Measurements from ENCODE around the gene TEX19. TPM values are rescaled to one million over a fixed set of nuclear protein-coding genes. Genes with fewer than 3 reads are reported as not detected.

TEX19 gene
- total RNA-seq, 2 donors from 2014 or later, result not detected

- no peak for DNase-seq (ENCODE audit: low spot score)
- TF ChIP-seq CTCF (IDR thresholded peaks at IDR 0.05), result no peak
Observed at GRCh38 chr17:82314012-82314726, 44.9 kb upstream of the TEX19 start.

GRCh38 chr17:82314727-82315605 is 44.1 kb upstream of the TEX19 start:
- peak overlapping the region in 1 of 2 donors; percentile 9 for H3K4me3 ChIP-seq
- no peaks in the 10 kb centered on the region for H3K36me3 ChIP-seq
- peaks cover 0 to 14% of the 10 kb centered on the region in 2 donors for H3K4me1 ChIP-seq
- peaks cover 6 to 12% of the 10 kb centered on the region in 2 donors for H3K27me3 ChIP-seq
- no peak for DNase-seq (ENCODE audit: low spot score)
- no peak overlapping the region for H3K27ac ChIP-seq
- no peaks in the 10 kb centered on the region for H3K9me3 ChIP-seq
- TF ChIP-seq CTCF (IDR thresholded peaks at IDR 0.05), result no peak

More at GRCh38 chr17:82314012-82314726, 44.9 kb upstream of the TEX19 start:
- Histone ChIP-seq H3K4me1 (peaks cover 0 to 14% of the 10 kb centered on the region in 2 donors), H3K9me3 (no peaks in the 10 kb centered on the region), H3K27me3 (peaks cover 6 to 12% of the 10 kb centered on the region in 2 donors), H3K4me3 (no peak overlapping the region), H3K27ac (no peak overlapping the region), H3K36me3 (no peaks in the 10 kb centered on the region)

GRCh38 chr17:82315703-82316358 is 43.2 kb upstream of the TEX19 start:
- H3K4me3 ChIP-seq, result peak overlapping the region in 1 of 2 donors; percentile 9
- TF ChIP-seq CTCF (IDR thresholded peaks at IDR 0.05), result no peak
- H3K4me1 ChIP-seq, result peaks cover 0 to 14% of the 10 kb centered on the region in 2 donors
- no peaks in the 10 kb centered on the region for H3K9me3 ChIP-seq
- H3K36me3 ChIP-seq, result no peaks in the 10 kb centered on the region
- H3K27ac ChIP-seq, result no peak overlapping the region
- no peak for DNase-seq (ENCODE audit: low spot score)
- peaks cover 6 to 12% of the 10 kb centered on the region in 2 donors for H3K27me3 ChIP-seq

GRCh38 chr17:82316651-82317393 is 42.2 kb upstream of the TEX19 start:
- Histone ChIP-seq H3K9me3 (no peaks in the 10 kb centered on the region), H3K4me1 (peaks cover 0 to 22% of the 10 kb centered on the region in 2 donors), H3K4me3 (no peak overlapping the region), H3K27me3 (peaks cover 6 to 12% of the 10 kb centered on the region in 2 donors), H3K36me3 (no peaks in the 10 kb centered on the region), H3K27ac (no peak overlapping the region)
- DNase-seq (ENCODE audit: low spot score), result no peak
- no peak for TF ChIP-seq CTCF (IDR thresholded peaks at IDR 0.05)
